HTR-8/SVneo (cell line): ENCODE data around the gene AATF.

Experiments
- DNase-seq: peaks from one replicate; pipeline ENCODE4 v3.0.0; 2011; ENCODE audit warnings: low spot score, mixed read lengths; ENCODE audit not compliant: insufficient read length
- FAIRE-seq: peaks from 2 replicates; lab custom pipeline; 2011; peaks lifted over from hg19 to GRCh38; lab: Jason Lieb, UNC

The AATF gene

DNA sequence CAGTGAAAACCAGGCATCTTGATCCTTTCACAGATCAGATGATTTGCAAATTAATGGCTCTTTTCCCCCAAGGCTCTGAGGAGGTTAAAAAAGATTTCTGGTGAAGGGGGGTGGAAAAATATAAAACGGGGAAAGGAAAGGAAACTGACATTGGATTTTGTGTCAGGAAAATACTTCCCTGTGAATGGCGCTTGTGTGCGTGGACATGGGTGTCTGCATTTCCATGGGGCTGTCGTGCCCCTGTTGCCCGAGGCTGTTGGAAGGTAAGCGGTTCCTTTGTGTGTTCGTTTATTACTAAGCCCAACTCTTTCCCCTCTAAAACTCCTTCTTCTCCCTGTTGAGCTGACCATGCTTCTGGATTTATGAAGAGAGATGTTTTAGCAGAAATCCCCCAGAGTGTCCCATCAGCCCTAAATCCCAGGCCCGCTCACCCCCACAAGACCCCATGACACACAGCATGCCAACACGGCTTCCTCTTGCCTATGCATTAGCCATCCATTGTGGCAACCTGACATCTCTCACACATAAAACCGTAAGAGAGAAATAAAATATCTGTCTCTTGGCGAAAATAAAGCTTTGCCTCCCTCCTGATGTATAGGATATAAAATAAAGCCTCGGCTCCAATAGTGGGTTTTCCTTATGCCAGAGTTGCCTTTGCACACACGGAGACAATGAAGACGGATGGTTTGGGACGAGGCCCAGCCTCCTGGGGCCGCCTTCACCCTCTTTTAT is 18.7 kb upstream of the AATF start:
- FAIRE-seq (no peak), DNase-seq (no peak)

DNA sequence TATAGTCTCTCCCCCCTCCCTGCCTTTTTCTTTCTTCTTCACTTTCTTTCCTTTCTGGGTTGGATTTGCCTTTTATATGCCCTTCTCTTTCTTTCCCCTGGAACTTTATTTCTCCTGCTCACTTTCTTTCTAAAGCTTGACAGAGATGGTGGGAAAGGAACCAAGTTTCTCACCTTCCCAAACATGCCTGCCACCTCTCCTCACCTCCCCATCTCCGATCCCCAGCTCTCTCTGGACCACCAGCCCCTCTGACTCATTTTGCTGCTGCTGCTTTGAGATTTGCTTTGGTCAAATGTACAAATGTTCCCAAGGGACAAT is 18.2 kb upstream of the AATF start:
- DNase-seq (no peak), FAIRE-seq (no peak)

- no peak for DNase-seq
- FAIRE-seq: no peak
Measured at GRCh38 chr17:36931096-36931696, 17.6 kb upstream of the AATF start.

- FAIRE-seq: no peak
- DNase-seq: no peak
Measured at GRCh38 chr17:36931697-36932382, 16.9 kb upstream of the AATF start.

- FAIRE-seq: no peak
- DNase-seq: no peak
Measured at GRCh38 chr17:36932383-36932693, 16.4 kb upstream of the AATF start.

GRCh38 chr17:36932694-36933511 is 15.9 kb upstream of the AATF start:
- no peak for DNase-seq
- FAIRE-seq: no peak

GRCh38 chr17:36933512-36934143 is 15.1 kb upstream of the AATF start:
- DNase-seq: no peak
- FAIRE-seq: no peak

GRCh38 chr17:36934144-36934691 is 14.5 kb upstream of the AATF start:
- FAIRE-seq (no peak), DNase-seq (no peak)

GRCh38 chr17:36934692-36935630 is 13.8 kb upstream of the AATF start:
- no peak for FAIRE-seq
- no peak for DNase-seq

DNA sequence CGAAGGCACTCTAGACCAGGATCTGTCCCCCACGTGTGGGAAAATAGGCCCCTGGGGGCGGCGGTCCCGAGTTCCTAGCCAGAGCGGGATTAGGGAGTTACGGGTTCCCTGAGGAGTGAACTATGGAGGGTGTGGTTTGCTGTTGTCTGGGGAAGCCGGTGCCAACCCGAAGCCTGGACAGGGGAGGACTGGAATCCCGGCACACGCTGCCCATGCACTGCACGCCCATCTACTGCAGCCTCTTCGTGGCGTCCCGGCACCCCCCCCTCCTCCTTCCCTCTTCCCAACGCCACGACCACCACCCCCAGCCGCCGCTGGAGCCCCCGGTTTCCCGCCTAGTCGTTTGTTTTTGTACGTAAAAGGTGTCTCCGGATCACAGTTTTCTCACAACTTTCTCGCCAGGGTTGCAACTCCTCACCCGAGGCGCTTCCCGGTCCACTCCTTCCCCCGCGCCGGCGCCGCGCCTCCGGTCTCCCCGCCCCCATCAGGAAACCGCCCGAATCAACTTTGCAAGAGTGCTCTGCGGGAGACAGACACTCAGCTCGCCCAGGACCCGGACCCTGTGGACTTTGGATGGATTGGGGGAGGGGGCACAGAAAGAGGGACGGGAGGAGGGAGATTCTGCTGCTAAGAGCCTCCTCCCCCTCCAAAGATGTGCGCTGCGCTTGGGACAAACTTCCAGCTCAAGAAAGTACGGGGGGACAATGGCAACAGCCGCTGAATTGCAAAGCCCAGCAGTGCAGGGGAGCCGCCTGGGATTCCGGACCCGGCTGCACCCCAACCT is 12.9 kb upstream of the AATF start:
- DNase-seq: peak; percentile 63
- FAIRE-seq: no peak

DNA sequence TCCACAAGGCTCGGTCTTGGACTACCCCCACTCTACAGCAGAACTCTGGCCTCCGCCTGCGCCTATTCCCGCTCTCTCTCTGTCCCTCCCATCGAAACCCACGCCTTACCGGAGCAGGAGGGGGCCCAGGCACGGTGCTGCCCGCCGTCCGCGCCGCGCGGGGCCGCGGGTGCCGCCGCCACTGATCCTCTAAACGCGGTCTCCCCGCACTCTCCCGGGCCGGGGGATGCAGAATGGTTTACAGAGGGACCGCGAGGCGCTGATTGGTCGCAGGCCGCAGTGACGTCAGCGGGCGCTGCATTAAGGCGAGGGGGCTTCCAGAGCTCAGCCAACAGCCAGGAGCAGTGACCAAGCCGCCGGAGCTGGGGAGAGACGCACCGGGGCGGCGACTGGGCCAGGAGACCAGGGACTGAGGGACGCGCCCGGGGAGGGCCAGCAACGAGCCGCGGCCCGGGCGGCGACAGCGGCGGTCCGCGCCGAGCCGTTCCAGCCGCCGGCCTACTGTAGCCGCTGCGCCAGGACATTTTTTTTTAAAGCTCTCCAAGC is 12.2 kb upstream of the AATF start:
- no peak for FAIRE-seq
- no peak for DNase-seq

- DNase-seq (no peak), FAIRE-seq (no peak)
Measured at GRCh38 chr17:36937001-36937958, 11.5 kb upstream of the AATF start, which contains the start of gene LHX1. Gene LHX1 (plus strand): TSS chr17:36937475. CDS start chr17:36938198, 723 bp downstream.

DNA sequence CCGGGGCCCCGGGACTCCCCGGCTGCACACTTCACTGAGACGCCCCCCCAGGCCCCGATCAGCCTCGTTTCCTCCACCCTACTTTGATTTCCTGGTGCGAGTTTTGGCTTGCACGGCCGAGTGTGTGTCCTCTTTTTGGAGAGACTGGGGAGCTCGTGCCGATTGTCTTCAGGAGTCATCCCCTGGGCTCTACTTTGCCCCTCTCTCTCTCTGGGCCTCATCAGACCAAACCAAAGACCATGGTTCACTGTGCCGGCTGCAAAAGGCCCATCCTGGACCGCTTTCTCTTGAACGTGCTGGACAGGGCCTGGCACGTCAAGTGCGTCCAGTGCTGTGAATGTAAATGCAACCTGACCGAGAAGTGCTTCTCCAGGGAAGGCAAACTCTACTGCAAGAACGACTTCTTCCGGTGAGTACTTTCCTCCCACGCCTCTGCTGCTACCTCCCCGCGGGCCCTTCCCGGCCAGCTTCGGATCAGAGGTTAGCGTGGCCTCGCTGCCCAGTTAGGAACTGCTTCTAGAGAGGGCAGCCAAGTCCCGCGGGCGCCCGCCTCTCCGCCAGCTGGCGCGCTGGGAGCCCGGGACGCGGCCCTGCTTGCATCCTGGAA is 10.7 kb upstream of the AATF start:
- FAIRE-seq: no peak
- DNase-seq: no peak

- no peak for DNase-seq
- no peak for FAIRE-seq
Measured at GRCh38 chr17:36938566-36939051, 10.1 kb upstream of the AATF start.

GRCh38 chr17:36939052-36939801 is 9.5 kb upstream of the AATF start:
- DNase-seq (no peak), FAIRE-seq (no peak)
